ENCODE data around the gene CFAP161.

Gene CFAP161

GRCh38 chr15:81185631-81186295, 51.7 kb downstream of the CFAP161 start:
- no peak for DNase-seq

GRCh38 chr15:81188354-81188753, 54.3 kb downstream of the CFAP161 start:
- no peak for DNase-seq

GRCh38 chr15:81189583-81190283, 55.7 kb downstream of the CFAP161 start:
- no peak for DNase-seq

- DNase-seq: no peak
These were observed 56.9 kb downstream of the CFAP161 start for GRCh38 chr15:81190922-81191507.

- DNase-seq: no peak
These were observed 57.6 kb downstream of the CFAP161 start for GRCh38 chr15:81191701-81192100.

GRCh38 chr15:81194723-81195122, 60.7 kb downstream of the CFAP161 start:
- DNase-seq: no peak

GRCh38 chr15:81195339-81195864, 61.3 kb downstream of the CFAP161 start:
- no peak for DNase-seq

- DNase-seq: no peak
These were observed 62.6 kb downstream of the CFAP161 start, which contains the start of gene IL16 for GRCh38 chr15:81196576-81197254. Gene IL16 (plus strand): TSS chr15:81196879. CDS start chr15:81225400, 28,521 bp downstream.

GRCh38 chr15:81197255-81197630, 63.2 kb downstream of the CFAP161 start:
- DNase-seq: no peak

- DNase-seq: no peak
These were observed 63.7 kb downstream of the CFAP161 start for GRCh38 chr15:81197688-81198281.
